GM12878 (cell line): Measurements from ENCODE around the gene IL1RL2. TPM values are rescaled to one million over a fixed set of nuclear protein-coding genes. Genes with fewer than 3 reads are reported as not detected.

ENCODE experiments used
- ATAC-seq: fragments of 200-7000 bp; cut with Tn5 transposase; 3 replicates; pipeline ENCODE4 v1.9.1; 2020; ENCODE audit warnings: mild to moderate bottlenecking, moderate library complexity
- BruUV-seq: library from RNA; stranded (reverse); fragments of 400-500 nt; replicated peaks from 2 replicates; lab custom pipeline; 2021; lab: Mats Ljungman, UMichigan
- CTCF ChIA-PET: fragments of 300-600 bp; sonication (Branson Sonifier 250); formaldehyde crosslinking; extraction: SDS; loops from one replicate; lab custom pipeline; 2021; ENCODE audit warnings: inconsistent platforms; lab: Yijun Ruan, JAX
- POLR2A ChIA-PET: fragments of 350-600 bp; formaldehyde crosslinking; extraction: SDS; loops from one replicate; lab custom pipeline; 2021; ENCODE audit warnings: inconsistent platforms; lab: Charles Lee
- RAD21 ChIA-PET: fragments of 300-600 bp; sonication (Branson Sonifier 250); formaldehyde crosslinking; loops from one replicate; lab custom pipeline; 2023; ENCODE audit warnings: antibody characterized with exemption; ENCODE audit not compliant: unreplicated experiment; lab: Charles Lee
- SMC1A ChIA-PET: fragments of 300-600 bp; sonication (Branson Sonifier 250); formaldehyde crosslinking; loops from one replicate; lab custom pipeline; 2023; ENCODE audit not compliant: unreplicated experiment, uncharacterized antibody; lab: Charles Lee
- DNase-seq: peaks from one replicate; pipeline ENCODE4 v3.0.0-alpha.2; 2011; ENCODE audit warnings: low read depth, low spot score
- FAIRE-seq: peaks from 3 replicates; lab custom pipeline; 2011; peaks lifted over from hg19 to GRCh38; lab: Jason Lieb, UNC
- H2AFZ ChIP-seq: 2 replicates; pipeline ENCODE4 v1.6.0; 2011; ENCODE audit warnings: low read depth, low read length, control low read depth; ENCODE audit not compliant: control insufficient read depth
- H3K27ac ChIP-seq: 2 replicates; pipeline ENCODE4 v1.5.1; 2011; ENCODE audit warnings: control low read depth; ENCODE audit not compliant: control insufficient read depth, insufficient read depth
- H3K27me3 ChIP-seq, 2 experiments: replicated peaks in 1 of 2; 2 replicates each; pipeline versions ENCODE4 v1.6.0 to v1.6.1; 2011; ENCODE audit warnings: low read length in 1 of 2; ENCODE audit not compliant: control insufficient read depth in 2 of 2, insufficient read depth in 2 of 2
- H3K36me3 ChIP-seq, 2 experiments: 2 replicates each; pipeline ENCODE4 v1.5.1; 2011; ENCODE audit warnings: low read length in 1 of 2; ENCODE audit not compliant: control insufficient read depth in 2 of 2, insufficient read depth in 2 of 2
- H3K4me1 ChIP-seq: 2 replicates; pipeline ENCODE4 v1.6.1; 2011; ENCODE audit warnings: mild to moderate bottlenecking, low read length, moderate library complexity, mixed read lengths; ENCODE audit not compliant: control insufficient read depth, insufficient read depth
- H3K4me2 ChIP-seq: 2 replicates; pipeline ENCODE4 v1.6.0; 2011; ENCODE audit warnings: control low read depth; ENCODE audit not compliant: control insufficient read depth, insufficient read depth
- H3K4me3 ChIP-seq: fragments of 200-600 bp; sonication (generic); 2 replicates; pipeline ENCODE4 v1.5.1; 2016
- H3K79me2 ChIP-seq: 2 replicates; pipeline ENCODE4 v1.6.0; 2011; ENCODE audit warnings: low read length; ENCODE audit not compliant: control insufficient read depth, insufficient read depth
- H3K9ac ChIP-seq: 2 replicates; pipeline ENCODE4 v1.8.0; 2011; ENCODE audit warnings: low read length, control low read depth, mixed read lengths; ENCODE audit not compliant: control insufficient read depth, insufficient read depth
- H3K9me3 ChIP-seq: replicated peaks from 3 replicates; pipeline ENCODE4 v1.5.1; 2011; ENCODE audit warnings: mild to moderate bottlenecking, low read length; ENCODE audit not compliant: control insufficient read depth, insufficient read depth
- H4K20me1 ChIP-seq: 2 replicates; pipeline ENCODE4 v1.6.0; 2011; ENCODE audit not compliant: control insufficient read depth, insufficient read depth
- BRCA1 ChIP-seq: IDR thresholded peaks from 2 replicates; pipeline ENCODE4 v1.6.1; 2011; ENCODE audit warnings: low read depth, low read length, improper control_type of control experiment
- DPF2 ChIP-seq: fragments of 450-650 bp; IDR thresholded peaks from 2 replicates; pipeline ENCODE4 v1.6.1; 2017; ENCODE audit warnings: mild to moderate bottlenecking
- MEF2A ChIP-seq: IDR thresholded peaks from 2 replicates; pipeline ENCODE4 v1.6.1; 2011; ENCODE audit warnings: low read depth, mild to moderate bottlenecking, low read length, moderate library complexity; ENCODE audit not compliant: insufficient read depth
- MYC ChIP-seq: IDR thresholded peaks from 2 replicates; pipeline ENCODE4 v1.6.1; 2011; ENCODE audit warnings: mild to moderate bottlenecking, low read length, moderate library complexity, inconsistent platforms; ENCODE audit not compliant: insufficient read depth, insufficient replicate concordance, insufficient read length, severe bottlenecking
- PBX3 ChIP-seq: IDR thresholded peaks from 2 replicates; pipeline ENCODE4 v1.6.1; 2011; ENCODE audit warnings: mild to moderate bottlenecking, low read depth, low read length, moderate library complexity; ENCODE audit not compliant: insufficient replicate concordance
- POLR2AphosphoS5 ChIP-seq: IDR thresholded peaks from 2 replicates; pipeline ENCODE4 v1.6.1; 2011; ENCODE audit warnings: mild to moderate bottlenecking, low read length, inconsistent platforms
- TAF1 ChIP-seq: IDR thresholded peaks from 2 replicates; pipeline ENCODE4 v1.6.1; 2011; ENCODE audit warnings: mild to moderate bottlenecking, low read depth, low read length, borderline replicate concordance
- WRNIP1 ChIP-seq: IDR thresholded peaks from 2 replicates; pipeline ENCODE4 v1.6.1; 2011; ENCODE audit warnings: low read depth, low read length, improper control_type of control experiment, borderline replicate concordance
- YY1 ChIP-seq: IDR thresholded peaks from 2 replicates; pipeline ENCODE4 v1.6.1; 2011; ENCODE audit warnings: low read depth, mild to moderate bottlenecking, low read length
- ZBED1 ChIP-seq: IDR thresholded peaks from 2 replicates; pipeline ENCODE4 v1.6.1; 2016; ENCODE audit warnings: borderline replicate concordance
- WGBS: methylation state at CpG from one replicate; pipeline ENCODE4 v1.1.6; 2016; ENCODE audit warnings: low lambda C conversion rate; ENCODE audit not compliant: insufficient replicate concordance, insufficient coverage; ENCODE audit errors: missing lambda C conversion rate; 5-methylcytosine and 5-hydroxymethylcytosine counted together
- in situ Hi-C: fragments of 300-500 bp; cut with MboI; formaldehyde crosslinking; loops from 9 replicates; pipeline ENCODE4 v1.14.3; 2018; ENCODE audit warnings: mixed read lengths
- intact Hi-C: fragments of 100-400 bp; cut with micrococcal nuclease; formaldehyde crosslinking; loops from one replicate; pipeline ENCODE4 v1.14.2; 2022; ENCODE audit not compliant: unreplicated experiment
- polyA plus RNA-seq, 11 experiments: library from polyadenylated mRNA; depleted of rRNA in 4 of 11; unstranded in 6 of 11; stranded (reverse) in 5 of 11; fragments of >200 nt; fragmentation: Nextera tagmentation in 4 of 11; fragmentation: Illumina TruSeq in 1 of 11; extraction: Ambion mirVana in 4 of 11; extraction: Trizol in 1 of 11; gene quantifications; 1 replicate in 1 of 11; 2 replicates in 10 of 11; pipeline versions ENCODE4 v1.2.1 to v1.2.3, GENCODE V29; 2011 to 2016; ENCODE audit warnings: inconsistent platforms in 2 of 11, missing spikeins in 2 of 11, low read depth in 1 of 11
- total RNA-seq, 4 experiments: library from RNA; depleted of rRNA in 3 of 4; stranded (reverse); fragments of >200 nt in 3 of 4; fragmentation: Illumina TruSeq in 1 of 4; extraction: Trizol in 1 of 4; gene quantifications; 2 replicates each; pipeline versions ENCODE4 v1.2.1 to v1.2.3, GENCODE V29; 2013 to 2021

Gene IL1RL2
- total and polyA plus RNA-seq, 10 of the 15 experiments (the other 5 are each of a cell fraction or from before 2014, with no cell fraction given) = not detected

- in situ Hi-C loops = no loop called here
- WGBS = 25% methylated on average over 6 of the region's 6 CpGs
- no TSS peak for BruUV-seq
- ATAC-seq = no peak
- DNase-seq = no peak
- SMC1A ChIA-PET = interaction anchor here (0.9 to 1.0 kb wide), 2 partner anchors 10 to 33 kb away, joined by 3 to 4 read pairs; no protein-coding TSS in a partner anchor
- Histone ChIP-seq H3K36me3 (no peaks in the 10 kb centered on the region), H3K4me3 (no peak overlapping the region), H3K27ac (no peak overlapping the region), H3K9me3 (no peaks in the 10 kb centered on the region), H4K20me1 (no peaks in the 10 kb centered on the region), H3K79me2 (no peaks in the 10 kb centered on the region), H3K4me1 (no peaks in the 10 kb centered on the region), H2AFZ (no peak overlapping the region), H3K4me2 (no peak overlapping the region), H3K27me3 (no peaks in the 10 kb centered on the region), H3K9ac (no peak overlapping the region)
- CTCF ChIA-PET = interaction anchor here (1.0 to 1.2 kb wide), 2 partner anchors 22 to 379 kb away, joined by 3 read pairs; no protein-coding TSS in a partner anchor
- intact Hi-C loops = no loop called here
- TF ChIP-seq POLR2AphosphoS5 = no peak
- TF ChIP-seq BRCA1 = no peak
- TF ChIP-seq TAF1 = no peak
- no peak for TF ChIP-seq PBX3
- TF ChIP-seq ZBED1 = no peak
- TF ChIP-seq YY1 = no peak
- no peak for TF ChIP-seq DPF2
- TF ChIP-seq MYC = no peak
- TF ChIP-seq WRNIP1 = no peak
- TF ChIP-seq MEF2A = no peak
- TF ChIP-seq, all 136 proteins: peak for 0
- ChIA-PET RAD21 (no interaction called here), POLR2A (no interaction called here)
- no peak for FAIRE-seq
Observed at GRCh38 chr2:102273619-102274211, 86.9 kb downstream of the IL1RL2 start.
